ENCODE data around the gene CPOX. TPM values are rescaled to one million over a fixed set of nuclear protein-coding genes. Genes with fewer than 3 reads are reported as not detected.

CPOX gene
- total RNA-seq, 3 donors from 2014 or later = 16.2 to 17.9 (median 17.6) TPM

GRCh38 chr3:98592345-98592935 is 971 bp downstream of the CPOX start:
- Histone ChIP-seq H3K9me3 (no peaks in the 10 kb centered on the region), H3K36me3 (ENCODE audit: low read depth) (no peaks in the 10 kb centered on the region), H3K4me1 (ENCODE audit: low read depth) (peaks cover 10% of the 10 kb centered on the region), H3K4me3 (peak overlapping the region; percentile 77)
- no peak for TF ChIP-seq CTCF (IDR thresholded peaks at IDR 0.05)
- ATAC-seq (no peak), DNase-seq (no peak)
- intact Hi-C loops (cut with DNase I, micrococcal nuclease) = no loop called here

GRCh38 chr3:98589331-98590036 is 3.9 kb downstream of the CPOX start:
- DNase-seq (no peak), ATAC-seq (no peak)
- Histone ChIP-seq H3K36me3 (ENCODE audit: low read depth) (no peaks in the 10 kb centered on the region), H3K4me1 (ENCODE audit: low read depth) (peaks cover 10% of the 10 kb centered on the region), H3K4me3 (no peak overlapping the region), H3K9me3 (no peaks in the 10 kb centered on the region)
- intact Hi-C loops (cut with DNase I, micrococcal nuclease) = no loop called here
- TF ChIP-seq CTCF (IDR thresholded peaks at IDR 0.05) = no peak

- Histone ChIP-seq H3K36me3 (ENCODE audit: low read depth) (no peaks in the 10 kb centered on the region), H3K4me1 (ENCODE audit: low read depth) (peaks cover 10% of the 10 kb centered on the region), H3K4me3 (no peak overlapping the region), H3K9me3 (no peaks in the 10 kb centered on the region)
- ATAC-seq (no peak), DNase-seq (no peak)
- intact Hi-C loops (cut with DNase I, micrococcal nuclease) = no loop called here
- TF ChIP-seq CTCF (IDR thresholded peaks at IDR 0.05) = no peak
Measured at GRCh38 chr3:98588065-98588464, 5.3 kb downstream of the CPOX start.

GRCh38 chr3:98587654-98588053 is 5.8 kb downstream of the CPOX start:
- no peak for TF ChIP-seq CTCF (IDR thresholded peaks at IDR 0.05)
- Histone ChIP-seq H3K9me3 (no peaks in the 10 kb centered on the region), H3K4me1 (ENCODE audit: low read depth) (peaks cover 9% of the 10 kb centered on the region), H3K36me3 (ENCODE audit: low read depth) (no peaks in the 10 kb centered on the region), H3K4me3 (no peak overlapping the region)
- intact Hi-C loops (cut with DNase I, micrococcal nuclease) = no loop called here
- no peak for DNase-seq
- no peak for ATAC-seq

GRCh38 chr3:98584547-98584946 is 8.9 kb downstream of the CPOX start:
- intact Hi-C loops (cut with DNase I, micrococcal nuclease) = no loop called here
- no peak for TF ChIP-seq CTCF (IDR thresholded peaks at IDR 0.05)
- Histone ChIP-seq H3K4me3 (no peak overlapping the region), H3K4me1 (ENCODE audit: low read depth) (no peaks in the 10 kb centered on the region), H3K36me3 (ENCODE audit: low read depth) (no peaks in the 10 kb centered on the region), H3K9me3 (no peaks in the 10 kb centered on the region)
- ATAC-seq (no peak), DNase-seq (no peak)
